VCaP (cell line): ENCODE data around the gene RELT.
"Not testable (repeated sequence)": the region's sequence is repeated elsewhere in the genome, so short reads cannot be mapped to it uniquely, and the experiment has no call there.

Source experiments
- H3K27ac ChIP-seq: fragments of 450-650 bp; 2 replicates; pipeline ENCODE4 v1.5.1; 2017
- CTCF ChIP-seq: fragments of 450-650 bp; conservative IDR thresholded peaks from 2 replicates; pipeline ENCODE4 v1.5.1; 2017; ENCODE audit warnings: mild to moderate bottlenecking, moderate library complexity

RELT gene

GRCh38 chr11:73430326-73430725 is 54.1 kb downstream of the RELT start:
- TF ChIP-seq CTCF, result no peak
- H3K27ac ChIP-seq, result no peak overlapping the region

DNA sequence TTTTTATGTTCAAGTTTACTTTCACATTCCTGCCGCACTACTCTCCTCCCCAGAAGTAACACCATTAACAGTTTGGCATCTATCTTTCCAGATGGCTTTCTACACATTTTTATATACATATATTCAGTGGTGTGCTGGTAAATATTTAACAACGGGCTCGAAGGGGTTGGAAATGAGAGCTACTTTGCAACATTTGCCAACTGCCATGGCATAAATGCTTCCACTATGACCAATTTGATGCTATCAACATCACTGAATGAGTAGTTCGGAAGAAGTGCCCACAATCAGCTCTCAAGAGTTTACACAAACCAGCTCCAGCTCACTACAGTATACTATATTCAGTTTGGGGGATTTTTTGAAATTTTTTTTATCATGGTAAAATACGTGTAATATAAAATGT is 55.2 kb downstream of the RELT start:
- TF ChIP-seq CTCF, result no peak
- no peak overlapping the region for H3K27ac ChIP-seq

GRCh38 chr11:73436859-73437258 is 60.7 kb downstream of the RELT start:
- H3K27ac ChIP-seq, result not testable (repeated sequence)

GRCh38 chr11:73439002-73439843 is 63.0 kb downstream of the RELT start:
- TF ChIP-seq CTCF, result no peak

GRCh38 chr11:73445980-73446379 is 69.8 kb downstream of the RELT start:
- no peak for TF ChIP-seq CTCF

More at GRCh38 chr11:73439002-73439843, 63.0 kb downstream of the RELT start:
- H3K27ac ChIP-seq, result no peak overlapping the region; the same call in 1 of the 2 replicates

GRCh38 chr11:73446766-73447165 is 70.6 kb downstream of the RELT start:
- H3K27ac ChIP-seq, result peak overlapping the region; percentile 56
- TF ChIP-seq CTCF, result no peak

More at GRCh38 chr11:73445980-73446379, 69.8 kb downstream of the RELT start:
- peak overlapping the region; percentile 56 for H3K27ac ChIP-seq
